NOMO-1 treated with DMSO at 0.1 percent for 48 hours (cell line): ENCODE measurements around the gene LAMA1.

Experiments
- DNase-seq: peaks from one replicate; lab custom pipeline; 2025; ENCODE audit not compliant: unreplicated experiment; lab: John Stamatoyannopoulos, UW

The LAMA1 gene

GRCh38 chr18:7062811-7063210, 54.8 kb downstream of the LAMA1 start:
- no peak for DNase-seq

DNA sequence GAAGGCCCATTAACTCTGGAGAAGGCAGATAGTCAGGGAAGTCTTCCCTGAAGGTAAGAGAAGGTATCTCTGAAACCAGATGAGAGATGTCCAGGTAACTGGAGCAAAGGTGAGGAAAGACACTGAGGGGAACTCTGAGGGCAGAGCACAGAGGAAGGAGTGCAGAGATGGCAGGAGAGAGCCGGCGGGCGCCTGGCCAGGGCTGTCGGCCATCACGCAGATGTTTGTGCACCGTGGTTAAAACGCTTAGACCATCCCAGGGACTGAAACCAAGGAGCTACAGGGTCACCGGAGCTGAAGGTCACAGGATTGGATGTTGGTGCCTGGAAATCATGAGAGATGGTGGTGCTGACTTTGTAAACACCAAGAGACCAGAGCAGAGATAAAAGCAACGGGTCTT, 55.4 kb downstream of the LAMA1 start:
- DNase-seq, result no peak

- no peak for DNase-seq
These were observed 58.3 kb downstream of the LAMA1 start for GRCh38 chr18:7059276-7059675.

DNA sequence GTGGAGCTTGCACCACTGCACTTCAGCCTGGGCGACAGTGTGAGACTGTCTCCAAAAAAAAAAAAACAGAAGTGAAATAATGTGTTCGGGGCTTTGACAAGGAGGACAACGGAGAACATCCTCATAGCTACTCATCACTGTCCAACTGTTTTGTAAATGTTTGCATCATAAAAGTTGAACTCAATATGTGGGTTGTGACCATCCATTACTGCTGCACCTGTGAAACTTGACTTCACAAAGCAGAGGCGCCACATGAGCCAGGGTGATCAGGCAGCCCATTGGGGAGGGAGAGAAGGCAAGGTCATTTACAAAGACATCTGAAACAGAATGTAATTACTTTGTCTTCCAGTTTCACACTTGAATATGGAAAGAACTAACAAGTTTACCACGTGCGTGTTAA, 61.6 kb downstream of the LAMA1 start:
- no peak for DNase-seq

- DNase-seq, result no peak
These were observed 67.6 kb downstream of the LAMA1 start for GRCh38 chr18:7049951-7050350.

GRCh38 chr18:7048081-7048480, 69.5 kb downstream of the LAMA1 start:
- DNase-seq, result no peak

DNA sequence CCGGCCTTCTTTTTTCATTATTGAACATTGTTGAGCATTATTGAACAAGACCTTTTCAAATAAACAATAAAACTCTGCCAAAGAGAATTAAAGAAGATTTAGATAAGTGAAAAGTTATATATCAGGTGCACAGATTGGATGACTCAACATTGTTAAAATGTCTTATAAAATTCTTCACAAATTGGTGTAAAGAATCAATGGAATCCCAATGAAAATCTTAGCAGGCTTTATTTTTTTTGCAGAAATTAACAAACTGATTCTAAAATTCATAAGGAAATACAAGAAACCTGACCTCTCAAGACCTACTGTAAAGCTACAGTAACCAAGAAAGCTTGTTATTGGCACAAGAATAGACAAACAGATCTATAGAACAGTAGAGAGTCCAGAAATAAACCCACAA, 70.3 kb downstream of the LAMA1 start:
- no peak for DNase-seq

GRCh38 chr18:7038330-7038851, 79.2 kb downstream of the LAMA1 start:
- no peak for DNase-seq

- no peak for DNase-seq
These were observed 80.1 kb downstream of the LAMA1 start for GRCh38 chr18:7037470-7037869.

GRCh38 chr18:7035807-7036206, 81.8 kb downstream of the LAMA1 start:
- no peak for DNase-seq

DNA sequence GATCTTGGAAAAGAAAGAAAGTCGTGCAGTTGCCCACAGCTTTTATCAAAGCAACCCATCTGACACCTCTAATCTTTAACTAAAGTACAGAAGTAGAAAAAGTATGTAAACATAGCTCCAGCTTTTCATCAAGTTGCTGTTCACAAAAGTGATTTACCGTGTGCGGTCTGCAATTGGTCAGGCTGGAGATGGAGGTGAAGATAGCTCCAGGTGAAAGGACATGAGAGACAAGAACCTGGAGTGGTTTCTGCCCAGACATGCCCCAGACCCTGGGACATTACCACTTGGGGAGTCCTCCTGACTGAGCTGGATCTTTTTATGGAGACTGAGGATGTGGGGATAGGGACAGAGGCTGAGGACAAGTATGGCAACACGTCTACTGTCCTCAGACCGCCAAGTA, 82.7 kb downstream of the LAMA1 start:
- DNase-seq, result no peak

GRCh38 chr18:7032537-7032936, 85.1 kb downstream of the LAMA1 start:
- no peak for DNase-seq

- DNase-seq, result no peak
These were observed 89.0 kb downstream of the LAMA1 start for GRCh38 chr18:7028625-7029024.

DNA sequence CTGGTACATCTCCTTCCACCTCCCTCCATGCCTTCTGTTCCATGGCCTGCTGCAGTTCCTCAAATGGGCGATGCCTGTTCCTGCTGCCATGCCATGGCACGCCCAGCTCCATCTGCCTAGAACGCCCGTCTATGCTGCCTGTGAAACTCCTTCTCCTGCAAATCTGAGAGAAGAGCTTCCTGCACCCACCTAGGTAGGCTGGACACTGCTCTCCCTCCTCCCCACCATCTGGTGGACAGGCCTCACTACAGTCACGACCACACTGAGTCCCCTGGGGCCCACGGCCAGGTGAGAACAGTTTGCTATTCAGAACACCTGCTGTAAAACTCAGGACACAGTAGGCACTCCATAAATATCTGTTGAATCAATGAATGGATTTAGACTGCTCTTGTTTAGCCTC, 92.4 kb downstream of the LAMA1 start:
- DNase-seq, result no peak

DNA sequence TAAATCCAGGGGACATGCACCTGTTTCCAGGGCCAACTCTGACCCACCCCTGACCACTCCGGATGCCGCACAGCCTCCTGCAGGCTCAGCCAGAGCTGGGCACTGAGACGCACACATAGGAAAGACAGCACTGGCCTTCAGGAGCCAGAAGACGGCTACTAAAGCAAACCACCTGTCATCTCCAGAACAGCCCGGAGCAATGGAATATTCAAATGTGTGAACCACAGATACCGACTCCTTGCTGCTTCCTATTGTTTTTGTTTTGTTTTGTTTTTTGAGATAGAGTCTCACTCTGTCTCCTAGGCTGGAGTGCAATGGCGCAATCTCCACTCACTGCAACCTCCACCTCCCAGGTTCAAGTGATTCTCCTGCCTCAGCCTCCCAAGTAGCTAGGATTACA, 94.0 kb downstream of the LAMA1 start:
- no peak for DNase-seq

DNA sequence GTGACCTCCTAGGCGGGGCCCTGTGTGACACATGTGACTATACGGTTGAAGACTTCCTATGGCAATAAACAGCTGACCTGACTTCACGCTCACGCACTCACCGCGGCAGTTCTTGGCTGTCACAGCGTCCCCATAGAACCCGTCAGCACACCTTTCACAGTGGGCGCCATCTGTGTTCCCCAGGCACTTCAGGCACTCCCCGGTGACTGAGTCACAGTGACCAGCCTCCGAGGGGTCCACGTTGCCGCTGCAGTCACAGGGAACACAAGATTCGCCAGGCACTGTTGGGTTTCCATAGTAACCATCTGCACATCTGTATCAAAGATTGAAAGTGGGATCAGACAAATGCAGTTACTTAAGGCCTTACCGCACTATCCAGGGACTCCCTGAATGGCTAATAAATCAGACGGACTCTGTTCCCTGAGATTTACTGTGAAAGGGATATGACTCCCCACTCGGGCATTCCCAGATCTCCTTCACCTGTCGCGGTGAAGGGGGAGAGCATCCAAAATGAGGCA, 94.5 kb downstream of the LAMA1 start:
- no peak for DNase-seq

DNA sequence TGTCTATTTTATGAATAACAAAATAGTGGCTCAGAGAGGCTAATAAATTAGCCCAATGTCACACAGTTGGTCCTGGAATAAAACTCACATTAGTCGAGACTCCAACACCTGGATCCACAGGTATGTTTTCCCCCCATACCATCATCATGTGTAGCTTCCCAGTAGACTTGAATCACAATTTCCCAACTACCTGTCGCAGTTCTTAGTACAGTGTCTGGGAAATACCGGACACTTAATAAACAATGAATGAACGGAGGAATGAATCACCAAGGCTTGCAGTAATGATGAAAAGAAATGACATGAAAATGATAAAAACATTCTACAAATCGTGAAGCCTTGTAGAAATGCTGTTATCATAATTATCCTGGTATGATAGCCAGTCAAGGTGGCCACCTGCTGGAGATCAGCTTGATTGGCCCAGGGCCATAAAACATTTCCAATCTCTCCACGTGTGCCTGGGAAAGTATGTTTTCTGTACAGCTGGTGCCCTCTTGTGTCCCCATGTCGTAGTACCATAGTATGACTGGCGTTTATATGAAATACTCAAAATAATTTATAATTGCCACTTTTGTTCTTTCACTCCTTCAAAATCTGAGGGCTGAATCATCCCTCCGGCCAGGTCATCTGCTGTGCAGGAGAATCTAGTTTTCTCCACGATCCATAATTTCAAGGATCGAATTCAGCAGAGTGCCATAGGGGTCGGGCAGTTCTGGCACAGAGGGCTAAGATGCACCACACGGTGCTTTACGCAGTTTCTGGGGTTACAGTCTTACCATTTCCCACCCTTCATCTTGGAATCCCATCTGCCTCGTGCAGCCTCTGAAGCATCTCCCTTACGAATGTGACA, 95.4 kb downstream of the LAMA1 start:
- DNase-seq, result no peak

DNA sequence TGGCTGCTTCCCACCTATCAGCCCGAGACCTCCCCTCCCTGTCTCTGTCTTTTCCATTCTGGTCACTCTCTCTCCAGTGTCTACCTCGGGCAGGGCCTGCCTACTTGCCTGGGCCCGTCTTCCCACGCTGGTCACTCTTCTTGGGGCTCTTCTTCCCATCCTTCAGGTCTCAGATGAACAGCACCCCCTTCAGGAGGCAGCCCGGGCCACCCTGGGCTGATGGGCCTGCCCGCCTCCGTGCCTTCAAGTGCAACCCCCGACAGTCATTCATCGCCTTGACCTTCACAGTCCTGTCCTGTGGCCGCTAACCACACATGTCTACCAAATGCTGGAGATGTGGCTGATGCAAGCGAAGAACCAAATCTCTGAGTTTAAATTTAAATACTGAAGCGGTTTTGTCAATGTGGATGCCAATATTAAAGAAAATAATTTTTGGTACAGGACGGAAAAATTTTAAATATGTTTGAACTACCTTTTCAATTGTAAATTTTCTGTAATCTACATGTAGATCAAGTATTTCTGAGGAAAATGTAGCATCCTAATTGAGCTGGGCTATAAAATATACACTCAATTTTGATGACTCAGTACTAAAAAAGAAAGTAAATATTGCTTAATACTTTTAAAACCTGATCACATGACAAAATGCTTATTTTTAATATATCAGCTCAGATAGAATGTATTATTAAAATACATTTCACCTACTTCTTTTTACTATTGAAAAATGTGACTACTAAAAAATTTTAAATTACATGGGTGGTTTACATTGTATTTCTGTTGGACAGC, 96.4 kb downstream of the LAMA1 start:
- no peak for DNase-seq

- no peak for DNase-seq
These were observed 100.6 kb downstream of the LAMA1 start for GRCh38 chr18:7017013-7017412.

DNA sequence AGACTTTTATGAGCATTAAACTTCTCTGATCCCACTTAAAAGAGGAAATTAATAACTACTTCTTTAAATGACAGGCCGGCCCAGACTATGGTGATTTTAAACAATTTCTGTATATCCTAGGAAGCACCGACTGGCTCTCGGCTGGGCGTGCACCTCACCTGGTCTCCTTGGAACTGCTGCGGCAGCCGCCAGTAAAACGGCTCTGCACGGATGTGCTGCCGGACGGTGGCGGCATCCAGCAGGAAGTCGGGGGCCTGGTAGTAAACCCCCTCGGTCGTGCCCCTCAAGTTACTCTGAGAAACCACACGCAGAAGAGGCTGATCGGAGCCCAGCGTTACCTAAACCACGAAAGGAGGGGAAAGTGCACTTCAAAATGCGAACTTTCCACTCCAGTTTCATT, 106.5 kb downstream of the LAMA1 start:
- DNase-seq, result no peak

DNA sequence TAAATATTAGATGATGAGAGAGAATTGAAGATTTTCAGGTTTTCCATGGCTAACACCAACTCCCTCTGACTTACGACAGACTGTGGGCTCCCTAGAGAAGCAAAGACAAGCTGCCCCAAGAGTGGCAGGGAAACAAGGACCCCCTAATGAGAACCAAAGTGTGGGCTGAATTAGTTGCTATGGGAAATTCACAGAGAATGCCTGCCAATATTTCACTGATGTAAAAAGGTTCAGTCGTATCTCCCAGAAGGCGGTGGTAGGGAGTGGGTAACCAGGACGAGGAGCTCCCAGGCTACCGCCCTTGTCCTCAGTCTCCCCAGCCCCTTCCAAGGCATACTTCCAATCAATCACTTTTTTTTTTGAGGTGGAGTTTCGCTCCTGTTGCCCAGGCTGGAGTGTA, 113.6 kb downstream of the LAMA1 start:
- DNase-seq, result no peak

- no peak for DNase-seq
These were observed 115.5 kb downstream of the LAMA1 start for GRCh38 chr18:7002107-7002506.
